Panc1 (cell line): ENCODE results near the gene LRP1B.

Experiments used
- POLR2AphosphoS5 ChIP-seq: IDR thresholded peaks from 2 replicates; pipeline ENCODE4 v1.6.1; 2012; ENCODE audit warnings: mild to moderate bottlenecking, low read depth, low read length, moderate library complexity
- TCF7L2 ChIP-seq: IDR thresholded peaks from 2 replicates; pipeline ENCODE4 v1.6.1; 2011; ENCODE audit warnings: mild to moderate bottlenecking, low read depth, low read length, inconsistent platforms
- TF ChIP-seq, protein P1 (sequence below): fragments of 450-650 bp; IDR thresholded peaks from 2 replicates; pipeline ENCODE4 v1.5.1; 2017; ENCODE audit warnings: mild to moderate bottlenecking
- TF ChIP-seq, protein P2 (sequence below), 2 experiments: IDR thresholded peaks; 2 replicates each; pipeline ENCODE4 v1.6.1; 2011 to 2012; ENCODE audit warnings: low read depth in 2 of 2, control low read depth in 1 of 2, low read length in 1 of 2, mild to moderate bottlenecking in 1 of 2, moderate library complexity in 1 of 2; ENCODE audit not compliant: insufficient read depth in 1 of 2

DNA sequence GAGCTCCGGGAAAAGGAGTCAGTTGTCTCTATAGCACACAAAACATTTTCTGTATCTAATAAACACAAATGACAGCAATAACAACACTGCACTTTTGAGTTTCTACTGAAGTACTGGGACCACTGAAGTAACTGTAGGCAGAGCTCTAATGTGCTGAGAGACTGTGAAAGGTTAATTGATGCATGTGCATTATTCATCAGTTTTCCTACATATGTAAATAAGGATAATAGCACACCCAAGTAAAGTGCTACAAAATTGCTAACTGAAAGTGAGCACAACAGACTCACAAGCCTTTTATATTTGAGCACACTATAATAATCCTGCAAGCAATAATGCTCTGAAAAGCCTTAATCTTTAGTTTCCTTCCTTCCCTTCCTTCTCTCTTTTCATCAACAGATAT is 1051.6 kb downstream of the LRP1B start:
- TF ChIP-seq, protein P1, sequence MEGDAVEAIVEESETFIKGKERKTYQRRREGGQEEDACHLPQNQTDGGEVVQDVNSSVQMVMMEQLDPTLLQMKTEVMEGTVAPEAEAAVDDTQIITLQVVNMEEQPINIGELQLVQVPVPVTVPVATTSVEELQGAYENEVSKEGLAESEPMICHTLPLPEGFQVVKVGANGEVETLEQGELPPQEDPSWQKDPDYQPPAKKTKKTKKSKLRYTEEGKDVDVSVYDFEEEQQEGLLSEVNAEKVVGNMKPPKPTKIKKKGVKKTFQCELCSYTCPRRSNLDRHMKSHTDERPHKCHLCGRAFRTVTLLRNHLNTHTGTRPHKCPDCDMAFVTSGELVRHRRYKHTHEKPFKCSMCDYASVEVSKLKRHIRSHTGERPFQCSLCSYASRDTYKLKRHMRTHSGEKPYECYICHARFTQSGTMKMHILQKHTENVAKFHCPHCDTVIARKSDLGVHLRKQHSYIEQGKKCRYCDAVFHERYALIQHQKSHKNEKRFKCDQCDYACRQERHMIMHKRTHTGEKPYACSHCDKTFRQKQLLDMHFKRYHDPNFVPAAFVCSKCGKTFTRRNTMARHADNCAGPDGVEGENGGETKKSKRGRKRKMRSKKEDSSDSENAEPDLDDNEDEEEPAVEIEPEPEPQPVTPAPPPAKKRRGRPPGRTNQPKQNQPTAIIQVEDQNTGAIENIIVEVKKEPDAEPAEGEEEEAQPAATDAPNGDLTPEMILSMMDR = no peak
- TF ChIP-seq TCF7L2 (no peak), POLR2AphosphoS5 (no peak)
- TF ChIP-seq, protein P2, sequence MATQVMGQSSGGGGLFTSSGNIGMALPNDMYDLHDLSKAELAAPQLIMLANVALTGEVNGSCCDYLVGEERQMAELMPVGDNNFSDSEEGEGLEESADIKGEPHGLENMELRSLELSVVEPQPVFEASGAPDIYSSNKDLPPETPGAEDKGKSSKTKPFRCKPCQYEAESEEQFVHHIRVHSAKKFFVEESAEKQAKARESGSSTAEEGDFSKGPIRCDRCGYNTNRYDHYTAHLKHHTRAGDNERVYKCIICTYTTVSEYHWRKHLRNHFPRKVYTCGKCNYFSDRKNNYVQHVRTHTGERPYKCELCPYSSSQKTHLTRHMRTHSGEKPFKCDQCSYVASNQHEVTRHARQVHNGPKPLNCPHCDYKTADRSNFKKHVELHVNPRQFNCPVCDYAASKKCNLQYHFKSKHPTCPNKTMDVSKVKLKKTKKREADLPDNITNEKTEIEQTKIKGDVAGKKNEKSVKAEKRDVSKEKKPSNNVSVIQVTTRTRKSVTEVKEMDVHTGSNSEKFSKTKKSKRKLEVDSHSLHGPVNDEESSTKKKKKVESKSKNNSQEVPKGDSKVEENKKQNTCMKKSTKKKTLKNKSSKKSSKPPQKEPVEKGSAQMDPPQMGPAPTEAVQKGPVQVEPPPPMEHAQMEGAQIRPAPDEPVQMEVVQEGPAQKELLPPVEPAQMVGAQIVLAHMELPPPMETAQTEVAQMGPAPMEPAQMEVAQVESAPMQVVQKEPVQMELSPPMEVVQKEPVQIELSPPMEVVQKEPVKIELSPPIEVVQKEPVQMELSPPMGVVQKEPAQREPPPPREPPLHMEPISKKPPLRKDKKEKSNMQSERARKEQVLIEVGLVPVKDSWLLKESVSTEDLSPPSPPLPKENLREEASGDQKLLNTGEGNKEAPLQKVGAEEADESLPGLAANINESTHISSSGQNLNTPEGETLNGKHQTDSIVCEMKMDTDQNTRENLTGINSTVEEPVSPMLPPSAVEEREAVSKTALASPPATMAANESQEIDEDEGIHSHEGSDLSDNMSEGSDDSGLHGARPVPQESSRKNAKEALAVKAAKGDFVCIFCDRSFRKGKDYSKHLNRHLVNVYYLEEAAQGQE (IDR thresholded peaks at IDR 0.05; ENCODE audit: insufficient read depth in 1 of 2, low read depth in 2 of 2, low read length in 1 of 2) = no peak
